GM20000 (cell line): ENCODE data around the gene CFAP97D1.

ENCODE experiments used
- DNase-seq: peaks from one replicate; pipeline ENCODE4 v3.0.0; 2012; ENCODE audit warnings: low spot score
- TF ChIP-seq, protein P1 (sequence below): IDR thresholded peaks from 2 replicates; pipeline ENCODE4 v1.5.1; 2012; ENCODE audit warnings: mild to moderate bottlenecking, control low read depth; ENCODE audit errors: extremely low read depth, missing control alignments

The CFAP97D1 gene

DNA sequence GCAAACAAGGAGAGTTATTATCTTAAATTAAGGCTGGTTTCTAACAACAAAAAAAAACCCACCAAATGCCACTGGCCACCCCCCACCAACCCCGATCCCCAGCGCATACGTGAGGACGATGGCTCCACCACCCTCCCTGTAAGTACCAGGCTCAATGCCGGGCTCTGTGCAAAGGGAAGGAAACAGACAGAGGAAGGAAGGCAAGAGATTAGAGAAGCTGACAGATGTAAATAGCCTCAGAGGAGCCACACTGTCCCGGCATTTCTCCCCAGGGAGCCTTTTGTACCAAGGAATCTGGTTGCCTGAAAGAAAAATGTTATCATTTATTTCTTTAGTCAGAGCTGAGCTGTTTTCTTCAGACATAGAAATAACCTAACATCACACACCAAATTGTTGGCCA is 34.7 kb upstream of the CFAP97D1 start:
- no peak for DNase-seq
- TF ChIP-seq, protein P1, sequence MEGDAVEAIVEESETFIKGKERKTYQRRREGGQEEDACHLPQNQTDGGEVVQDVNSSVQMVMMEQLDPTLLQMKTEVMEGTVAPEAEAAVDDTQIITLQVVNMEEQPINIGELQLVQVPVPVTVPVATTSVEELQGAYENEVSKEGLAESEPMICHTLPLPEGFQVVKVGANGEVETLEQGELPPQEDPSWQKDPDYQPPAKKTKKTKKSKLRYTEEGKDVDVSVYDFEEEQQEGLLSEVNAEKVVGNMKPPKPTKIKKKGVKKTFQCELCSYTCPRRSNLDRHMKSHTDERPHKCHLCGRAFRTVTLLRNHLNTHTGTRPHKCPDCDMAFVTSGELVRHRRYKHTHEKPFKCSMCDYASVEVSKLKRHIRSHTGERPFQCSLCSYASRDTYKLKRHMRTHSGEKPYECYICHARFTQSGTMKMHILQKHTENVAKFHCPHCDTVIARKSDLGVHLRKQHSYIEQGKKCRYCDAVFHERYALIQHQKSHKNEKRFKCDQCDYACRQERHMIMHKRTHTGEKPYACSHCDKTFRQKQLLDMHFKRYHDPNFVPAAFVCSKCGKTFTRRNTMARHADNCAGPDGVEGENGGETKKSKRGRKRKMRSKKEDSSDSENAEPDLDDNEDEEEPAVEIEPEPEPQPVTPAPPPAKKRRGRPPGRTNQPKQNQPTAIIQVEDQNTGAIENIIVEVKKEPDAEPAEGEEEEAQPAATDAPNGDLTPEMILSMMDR: no peak

DNA sequence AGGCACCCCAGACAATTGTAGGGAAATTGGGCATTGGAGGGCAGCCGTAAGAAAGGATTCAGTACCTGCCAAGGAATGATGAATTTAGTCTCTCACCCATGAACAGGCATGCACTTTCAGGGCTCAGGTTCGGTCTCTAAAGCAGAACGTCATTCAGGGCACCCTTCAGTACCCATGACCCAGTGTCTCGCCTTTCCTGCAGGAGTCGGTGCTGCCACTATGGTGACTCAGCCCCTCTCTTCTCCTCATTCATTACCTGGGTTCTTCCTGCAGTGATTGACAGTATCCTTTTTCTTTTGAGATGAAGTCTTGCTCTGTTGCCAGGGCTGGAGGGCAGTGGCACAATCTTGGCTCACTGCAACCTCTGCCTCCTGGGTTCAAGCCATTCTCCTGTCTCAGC is 30.1 kb upstream of the CFAP97D1 start:
- TF ChIP-seq, protein P1: no peak
- DNase-seq: no peak

DNA sequence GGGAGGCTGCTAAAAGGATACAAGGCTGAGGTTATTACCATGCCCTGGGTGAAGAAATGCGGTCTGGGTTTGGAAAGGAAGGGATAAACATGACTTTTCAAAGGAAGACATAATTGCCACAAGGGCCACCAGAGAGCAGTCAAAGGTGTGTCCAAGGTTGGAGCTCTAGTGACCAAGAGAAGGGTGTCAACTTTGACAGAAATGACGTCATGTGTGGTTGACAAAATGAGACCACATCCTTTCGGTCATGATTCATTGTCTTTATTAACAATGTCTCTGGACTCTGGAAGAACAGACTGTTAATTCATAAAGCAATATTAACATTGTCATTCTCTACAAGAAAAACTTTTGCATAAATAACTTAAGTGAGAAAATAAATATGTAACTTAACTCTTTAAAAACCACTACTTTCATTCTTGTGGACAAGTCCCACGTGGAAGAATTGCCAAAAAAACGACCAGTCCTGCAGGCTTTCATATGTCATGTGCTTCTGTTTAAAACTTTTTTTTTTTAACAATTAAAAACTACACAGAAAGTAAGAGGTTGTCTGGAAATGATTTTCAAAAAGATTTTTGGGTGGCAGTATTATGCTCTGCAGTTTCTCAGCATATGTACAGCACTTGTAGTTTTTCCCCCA is 26.6 kb upstream of the CFAP97D1 start:
- DNase-seq: peak; percentile 72
- TF ChIP-seq, protein P1: no peak

DNA sequence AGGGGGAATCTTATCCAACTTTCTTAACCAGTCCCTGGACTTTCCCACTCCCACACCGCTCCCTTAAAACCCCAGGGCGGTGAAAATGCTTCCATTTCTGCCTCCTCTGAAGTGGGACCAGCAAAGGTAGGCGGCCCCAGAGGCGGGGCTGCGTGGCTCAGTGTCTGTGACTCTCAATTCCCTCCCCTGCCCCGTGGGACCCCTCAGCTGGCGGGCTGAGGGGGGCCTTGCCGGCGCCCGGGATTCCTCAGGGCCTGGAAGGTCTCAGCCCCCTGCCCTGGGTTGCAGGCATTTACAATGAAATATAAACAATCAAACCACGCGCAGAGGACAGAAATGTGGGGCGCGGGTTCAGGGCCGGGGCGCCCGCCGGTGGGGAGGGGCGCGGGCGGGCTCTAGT is 25.3 kb upstream of the CFAP97D1 start:
- TF ChIP-seq, protein P1: no peak
- DNase-seq: no peak

DNA sequence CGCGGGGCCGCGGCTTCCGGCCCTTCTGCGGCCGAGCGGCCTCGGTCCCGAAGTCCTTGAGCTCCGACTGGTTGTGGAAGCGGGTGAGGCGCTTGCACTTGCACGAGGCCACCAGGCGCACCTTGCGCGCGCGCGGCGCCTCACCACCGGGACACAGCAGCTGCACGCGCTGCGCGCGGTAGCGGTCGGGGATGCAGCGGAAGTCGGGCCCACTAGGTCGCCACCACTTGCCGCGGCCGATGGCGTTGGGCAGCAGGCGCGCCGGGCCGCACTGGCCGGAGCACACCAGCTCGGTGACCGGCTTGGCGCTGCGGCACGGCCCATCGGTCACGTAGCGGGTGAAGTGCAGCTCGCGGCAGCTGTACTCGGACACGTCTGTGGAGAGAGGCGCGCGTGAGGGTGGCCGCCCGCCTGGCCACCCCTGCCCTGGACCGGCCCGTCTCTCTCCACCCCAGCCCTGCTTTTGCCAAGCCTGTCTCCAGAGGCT is 24.8 kb upstream of the CFAP97D1 start:
- no peak for DNase-seq
- TF ChIP-seq, protein P1: no peak

DNA sequence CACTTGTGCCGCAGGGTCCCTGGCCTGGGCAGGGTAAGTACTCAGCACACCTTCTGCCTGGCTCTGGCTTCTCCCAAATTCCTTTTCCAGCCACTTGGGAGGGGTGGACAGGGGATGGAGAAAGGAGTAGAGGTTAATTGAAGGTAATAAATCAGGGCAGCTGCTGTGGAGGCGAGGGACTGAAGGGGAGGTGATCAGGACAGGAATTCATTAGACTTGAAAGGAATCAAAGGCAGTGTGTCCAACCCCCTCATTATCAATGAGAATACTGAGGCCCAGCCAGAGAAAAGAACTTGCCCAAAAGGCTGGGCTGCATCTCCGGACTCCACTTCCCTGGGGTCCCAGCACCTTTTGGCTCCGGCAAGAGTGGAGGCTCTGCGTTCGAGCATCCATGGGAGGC is 24.0 kb upstream of the CFAP97D1 start:
- DNase-seq: no peak
- TF ChIP-seq, protein P1: no peak

DNA sequence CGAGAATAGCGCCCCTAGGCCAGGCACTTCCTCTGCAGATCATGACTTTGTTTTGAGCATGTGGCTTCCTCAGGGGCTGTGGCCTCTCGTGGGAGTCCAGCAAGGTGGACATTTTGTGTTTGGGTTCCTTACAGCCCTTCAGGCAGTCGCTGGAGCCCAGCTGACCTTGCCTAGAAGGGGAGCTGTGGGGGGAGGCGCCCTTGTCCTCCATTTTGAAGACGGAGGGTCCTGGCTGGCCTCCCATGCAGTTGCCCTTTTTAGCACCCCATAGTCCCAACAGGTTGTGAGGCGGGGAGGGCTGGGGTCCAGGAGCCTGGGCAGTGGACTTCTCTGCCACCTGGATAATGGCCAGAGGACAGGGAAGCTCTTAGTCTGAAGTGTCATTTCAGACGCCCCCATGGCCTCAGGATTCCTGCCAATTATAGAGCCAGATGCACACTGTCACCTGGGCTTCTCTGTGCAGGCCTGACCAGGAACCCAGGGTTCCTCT is 23.0 kb upstream of the CFAP97D1 start:
- TF ChIP-seq, protein P1: no peak
- DNase-seq: no peak
